ENCODE data around the gene OR51M1.

DNA sequence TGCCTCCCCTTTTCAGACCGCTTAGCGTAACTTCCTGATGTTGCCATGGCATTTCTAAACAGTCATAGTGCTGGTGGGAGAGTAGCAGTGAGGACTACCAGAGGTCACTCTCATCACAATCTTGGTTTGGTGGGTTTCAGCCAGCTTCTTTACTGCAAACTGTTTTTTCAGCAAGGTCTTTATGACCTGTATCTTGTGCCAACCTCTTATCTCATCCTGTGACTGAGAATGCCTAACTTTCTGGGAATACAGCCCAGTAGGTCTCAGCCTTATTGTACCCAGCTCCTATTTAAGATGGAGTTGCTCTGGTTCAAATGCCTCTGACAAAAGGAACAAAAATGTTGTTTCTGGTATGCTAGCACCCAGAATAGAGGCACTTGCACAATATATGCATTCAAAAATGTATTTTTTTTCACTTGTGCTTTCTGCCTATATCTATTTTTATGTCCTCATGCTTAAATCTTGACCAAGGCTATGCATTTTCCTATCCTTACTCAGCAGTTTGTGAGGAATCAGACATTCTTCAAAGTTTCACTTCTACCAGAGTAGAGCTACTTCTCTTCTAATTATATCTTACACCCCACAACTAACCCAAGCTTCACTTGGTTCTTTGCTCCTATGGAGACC, 16.1 kb upstream of the OR51M1 start:
- TF ChIP-seq, protein P1, sequence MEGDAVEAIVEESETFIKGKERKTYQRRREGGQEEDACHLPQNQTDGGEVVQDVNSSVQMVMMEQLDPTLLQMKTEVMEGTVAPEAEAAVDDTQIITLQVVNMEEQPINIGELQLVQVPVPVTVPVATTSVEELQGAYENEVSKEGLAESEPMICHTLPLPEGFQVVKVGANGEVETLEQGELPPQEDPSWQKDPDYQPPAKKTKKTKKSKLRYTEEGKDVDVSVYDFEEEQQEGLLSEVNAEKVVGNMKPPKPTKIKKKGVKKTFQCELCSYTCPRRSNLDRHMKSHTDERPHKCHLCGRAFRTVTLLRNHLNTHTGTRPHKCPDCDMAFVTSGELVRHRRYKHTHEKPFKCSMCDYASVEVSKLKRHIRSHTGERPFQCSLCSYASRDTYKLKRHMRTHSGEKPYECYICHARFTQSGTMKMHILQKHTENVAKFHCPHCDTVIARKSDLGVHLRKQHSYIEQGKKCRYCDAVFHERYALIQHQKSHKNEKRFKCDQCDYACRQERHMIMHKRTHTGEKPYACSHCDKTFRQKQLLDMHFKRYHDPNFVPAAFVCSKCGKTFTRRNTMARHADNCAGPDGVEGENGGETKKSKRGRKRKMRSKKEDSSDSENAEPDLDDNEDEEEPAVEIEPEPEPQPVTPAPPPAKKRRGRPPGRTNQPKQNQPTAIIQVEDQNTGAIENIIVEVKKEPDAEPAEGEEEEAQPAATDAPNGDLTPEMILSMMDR (IDR thresholded peaks at IDR 0.05) = no peak
- TF ChIP-seq POLR2A (IDR thresholded peaks at IDR 0.05) = no peak
